AG04449 (cell line): Measurements from ENCODE around the gene IQCC.

ENCODE experiments used
- CTCF ChIA-PET: fragments of 350-600 bp; formaldehyde crosslinking; extraction: SDS; loops from one replicate; lab custom pipeline; 2021; ENCODE audit warnings: antibody characterized with exemption; lab: Yijun Ruan, JAX
- POLR2A ChIA-PET: fragments of 400-600, 350-600 bp; formaldehyde crosslinking; extraction: SDS; loops from one replicate; lab custom pipeline; 2020; ENCODE audit warnings: antibody characterized with exemption, inconsistent platforms; lab: Yijun Ruan, JAX
- DNase-seq: peaks from one replicate; pipeline ENCODE4 v3.0.0-alpha.2; 2010; ENCODE audit warnings: low read depth, low spot score
- H3K4me3 ChIP-seq: 2 replicates; pipeline ENCODE4 v1.5.1; 2011; ENCODE audit warnings: low read depth, mild to moderate bottlenecking, control low read depth, low read length
- TF ChIP-seq, protein P1 (sequence below): IDR thresholded peaks from one replicate; pipeline ENCODE4 v1.5.1; 2011; ENCODE audit warnings: mild to moderate bottlenecking, moderate library complexity, low read length, control low read depth, inconsistent platforms; ENCODE audit not compliant: insufficient read depth; ENCODE audit errors: missing control alignments

Gene IQCC

DNA sequence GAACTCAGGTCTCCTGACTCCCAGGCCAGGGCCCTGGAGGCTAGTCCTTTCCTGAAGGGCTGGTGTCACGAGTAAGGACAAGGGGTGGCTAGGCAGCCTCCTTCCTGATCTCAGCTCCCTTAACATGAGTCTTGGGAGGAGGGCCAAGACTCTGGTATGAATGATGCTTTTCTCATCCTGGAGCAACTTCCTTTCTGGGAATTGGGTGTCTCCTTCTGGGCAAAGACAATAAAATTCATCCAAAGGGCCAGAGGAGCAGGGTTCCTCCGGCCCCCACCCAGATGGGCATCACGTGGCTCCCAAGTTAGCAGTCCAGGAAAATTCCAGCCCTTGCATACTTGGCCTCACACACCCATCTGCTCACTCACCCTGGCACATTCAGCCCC lies 41.4 kb downstream of the IQCC start, which contains the start of gene FAM167B:
FAM167B (plus strand) TSS at position 335 of the 386 bp plus-strand sequence. CDS start 200 bp downstream, outside the sequence.
- DNase-seq = peak; percentile 49
- H3K4me3 ChIP-seq = no peak within 1 kb of the TSS
- TF ChIP-seq, protein P1, sequence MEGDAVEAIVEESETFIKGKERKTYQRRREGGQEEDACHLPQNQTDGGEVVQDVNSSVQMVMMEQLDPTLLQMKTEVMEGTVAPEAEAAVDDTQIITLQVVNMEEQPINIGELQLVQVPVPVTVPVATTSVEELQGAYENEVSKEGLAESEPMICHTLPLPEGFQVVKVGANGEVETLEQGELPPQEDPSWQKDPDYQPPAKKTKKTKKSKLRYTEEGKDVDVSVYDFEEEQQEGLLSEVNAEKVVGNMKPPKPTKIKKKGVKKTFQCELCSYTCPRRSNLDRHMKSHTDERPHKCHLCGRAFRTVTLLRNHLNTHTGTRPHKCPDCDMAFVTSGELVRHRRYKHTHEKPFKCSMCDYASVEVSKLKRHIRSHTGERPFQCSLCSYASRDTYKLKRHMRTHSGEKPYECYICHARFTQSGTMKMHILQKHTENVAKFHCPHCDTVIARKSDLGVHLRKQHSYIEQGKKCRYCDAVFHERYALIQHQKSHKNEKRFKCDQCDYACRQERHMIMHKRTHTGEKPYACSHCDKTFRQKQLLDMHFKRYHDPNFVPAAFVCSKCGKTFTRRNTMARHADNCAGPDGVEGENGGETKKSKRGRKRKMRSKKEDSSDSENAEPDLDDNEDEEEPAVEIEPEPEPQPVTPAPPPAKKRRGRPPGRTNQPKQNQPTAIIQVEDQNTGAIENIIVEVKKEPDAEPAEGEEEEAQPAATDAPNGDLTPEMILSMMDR = no peak
- ChIA-PET CTCF (interaction anchor here (0.8 to 3.8 kb wide), 10 partner anchors 10 to 58 kb away, joined by 3 to 39 read pairs (median 8); no protein-coding TSS in a partner anchor), POLR2A (interaction anchor here (0.7 to 1.7 kb wide), 4 partner anchors 11 to 254 kb away, joined by 4 to 6 read pairs (median 4); partner anchors contain the start of gene MARCKSL1)

GRCh38 chr1:32247452-32247851 lies 42.0 kb downstream of the IQCC start:
- CTCF ChIA-PET = interaction anchor here (0.8 to 5.1 kb wide), 14 partner anchors 8 to 57 kb away, joined by 3 to 47 read pairs (median 8); partner anchors contain the start of gene CCDC28B
- no peak overlapping the region for H3K4me3 ChIP-seq
- TF ChIP-seq, protein P1 = no peak
- DNase-seq = no peak
- POLR2A ChIA-PET = interaction anchor here (1.0 to 1.7 kb wide), 3 partner anchors 11 to 89 kb away, joined by 4 to 6 read pairs (median 5); partner anchors contain the start of gene MARCKSL1

DNA sequence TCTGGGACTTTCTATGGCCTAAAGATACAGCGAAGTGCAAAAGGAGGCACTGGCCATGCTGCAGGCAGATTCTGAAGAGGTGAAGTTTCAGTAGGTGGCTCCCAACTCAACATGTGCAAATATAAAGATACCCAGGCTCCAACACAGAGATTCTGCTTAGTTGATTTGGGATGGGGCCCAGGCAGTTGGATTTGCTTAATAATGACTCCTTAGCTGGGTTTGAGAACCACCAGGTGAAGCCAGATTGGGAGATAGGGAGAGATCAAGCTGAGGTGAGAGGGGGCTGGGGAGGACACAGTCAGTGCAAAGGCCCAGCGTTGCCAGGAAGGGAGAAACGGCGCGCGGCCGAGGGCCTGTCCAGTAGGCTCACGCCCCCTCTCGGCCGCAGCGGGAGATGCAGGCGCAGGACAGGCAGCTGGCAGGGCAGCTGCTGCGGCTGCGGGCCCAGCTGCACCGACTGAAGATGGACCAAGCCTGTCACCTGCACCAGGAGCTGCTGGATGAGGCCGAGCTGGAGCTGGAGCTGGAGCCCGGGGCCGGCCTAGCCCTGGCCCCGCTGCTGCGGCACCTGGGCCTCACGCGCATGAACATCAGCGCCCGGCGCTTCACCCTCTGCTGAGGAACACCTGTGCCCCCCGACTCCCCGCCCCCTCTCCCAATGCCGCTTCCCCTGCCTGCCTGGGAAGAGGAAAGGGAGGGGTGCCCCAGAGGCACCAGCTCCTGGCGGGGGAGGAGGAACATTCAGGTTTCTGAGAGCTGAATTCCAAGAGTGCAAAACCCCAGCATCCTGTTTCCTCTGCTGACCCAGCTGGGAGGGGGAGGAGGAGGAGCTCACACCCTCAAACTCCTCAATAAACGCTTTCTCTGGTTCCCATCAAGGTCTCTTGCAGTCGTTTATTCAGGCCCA lies 42.8 kb downstream of the IQCC start:
- TF ChIP-seq, protein P1 = peak; percentile 92
- POLR2A ChIA-PET = interaction anchor here (0.9 kb wide), 2 partner anchors 12 to 87 kb away, joined by 3 to 5 read pairs; partner anchors contain the start of gene MARCKSL1
- no peak for DNase-seq
- H3K4me3 ChIP-seq = no peak overlapping the region
- CTCF ChIA-PET = interaction anchor here (0.7 to 5.1 kb wide), 25 partner anchors 9 to 105 kb away, joined by 3 to 47 read pairs (median 5); partner anchors contain the start of gene CCDC28B

GRCh38 chr1:32249831-32250525 lies 44.5 kb downstream of the IQCC start:
- ChIA-PET POLR2A (interaction anchor here (0.6 kb wide), 1 partner anchor 81 kb away, joined by 4 read pairs; no protein-coding TSS in a partner anchor), CTCF (interaction anchor here (1.0 to 5.1 kb wide), 4 partner anchors 11 to 73 kb away, joined by 3 to 47 read pairs (median 28); no protein-coding TSS in a partner anchor)
- TF ChIP-seq, protein P1 = no peak
- no peak for DNase-seq
- H3K4me3 ChIP-seq = no peak overlapping the region

DNA sequence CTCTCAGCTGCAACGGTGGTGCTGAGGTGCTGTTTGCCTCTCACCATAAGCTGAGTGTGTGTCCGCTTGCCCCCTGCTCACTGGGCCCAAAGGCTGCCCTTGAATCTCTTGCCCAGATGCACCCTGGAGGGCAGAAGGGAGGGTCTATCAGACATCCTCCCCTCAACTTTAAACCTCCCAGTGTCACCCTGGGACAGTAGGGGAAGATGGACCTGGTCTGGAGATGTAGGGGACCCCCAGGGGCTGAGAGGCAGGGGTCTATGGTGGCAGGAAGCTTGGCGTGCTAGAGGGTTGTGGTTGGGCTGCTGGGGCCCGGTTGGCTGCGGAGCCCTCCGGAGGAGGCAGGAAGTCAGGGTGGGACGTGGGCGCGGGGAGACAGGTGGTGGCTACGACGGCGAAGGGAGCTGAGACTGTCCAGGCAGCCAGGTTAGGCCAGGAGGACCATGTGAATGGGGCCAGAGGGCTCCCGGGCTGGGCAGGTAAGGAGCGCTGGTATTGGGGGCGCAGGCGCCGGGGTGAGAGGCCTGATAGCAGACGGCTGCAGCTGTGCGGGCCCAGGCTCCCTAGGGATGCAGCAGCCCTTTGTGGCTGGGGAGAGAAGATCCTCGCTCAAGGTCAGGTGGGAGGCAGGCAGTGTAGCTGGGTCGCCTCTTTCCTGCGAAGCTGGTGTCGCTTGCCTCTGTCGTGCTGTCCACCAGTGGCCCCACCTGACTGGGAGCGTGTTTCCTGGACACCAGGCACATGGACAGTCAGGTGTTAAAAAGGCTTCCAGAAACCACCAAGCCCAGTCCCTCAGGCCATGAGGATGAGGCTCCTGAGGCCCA lies 45.6 kb downstream of the IQCC start, which contains the start of gene LCK:
LCK (plus strand) TSS at position 373 of the 824 bp plus-strand sequence. CDS start 23,065 bp downstream, outside the sequence.
- no peak for DNase-seq
- TF ChIP-seq, protein P1 = no peak
- ChIA-PET POLR2A (no interaction called here), CTCF (interaction anchor here (1.1 to 5.1 kb wide), 3 partner anchors 12 to 34 kb away, joined by 3 to 47 read pairs (median 4); no protein-coding TSS in a partner anchor)
- H3K4me3 ChIP-seq = no peak within 1 kb of the TSS
